H1 (cell line): Measurements from ENCODE around the gene NLGN4X. TPM values are rescaled to one million over a fixed set of nuclear protein-coding genes. Genes with fewer than 3 reads are reported as not detected.
"Not testable (repeated sequence)": the region's sequence is repeated elsewhere in the genome, so short reads cannot be mapped to it uniquely, and the experiment has no call there.

Experiments used
- CTCF ChIA-PET: fragments of 300-600 bp; sonication (Branson Sonifier 250); formaldehyde crosslinking; loops from one replicate; lab custom pipeline; 2021; ENCODE audit not compliant: partially characterized antibody; lab: Charles Lee
- POLR2A ChIA-PET: fragments of 300-600 bp; sonication (Branson Sonifier 250); formaldehyde crosslinking; loops from one replicate; lab custom pipeline; 2021; ENCODE audit warnings: inconsistent platforms; ENCODE audit not compliant: partially characterized antibody; lab: Charles Lee
- DNase-seq, 2 experiments: peaks; one replicate each; pipeline versions ENCODE4 v3.0.0 to v3.0.0-alpha.2; 2010 to 2022; ENCODE audit warnings: low spot score in 2 of 2, low read depth in 1 of 2, mixed read lengths in 1 of 2
- FAIRE-seq: peaks from 2 replicates; lab custom pipeline; 2011; peaks lifted over from hg19 to GRCh38; lab: Jason Lieb, UNC
- H2AFZ ChIP-seq: 2 replicates; pipeline ENCODE4 v1.8.1; 2012; ENCODE audit warnings: low read length, inconsistent platforms
- H2AK5ac ChIP-seq: 2 replicates; pipeline ENCODE4 v1.6.1; 2013; ENCODE audit warnings: low read depth, low read length
- H2BK120ac ChIP-seq: replicated peaks from 2 replicates; pipeline ENCODE3; 2013; ENCODE audit warnings: low read depth, low read length, inconsistent platforms
- H2BK12ac ChIP-seq: 2 replicates; pipeline ENCODE4 v1.6.1; 2013; ENCODE audit warnings: low read depth, low read length
- H2BK15ac ChIP-seq: 2 replicates; pipeline ENCODE4 v1.6.1; 2013; ENCODE audit warnings: low read length
- H2BK20ac ChIP-seq: 2 replicates; pipeline ENCODE4 v1.6.1; 2013; ENCODE audit warnings: low read length
- H2BK5ac ChIP-seq: 2 replicates; pipeline ENCODE4 v1.6.1; 2013; ENCODE audit warnings: low read depth, low read length
- H3K14ac ChIP-seq: 2 replicates; pipeline ENCODE4 v1.6.1; 2013; ENCODE audit warnings: inconsistent platforms; ENCODE audit not compliant: insufficient read length
- H3K18ac ChIP-seq: 2 replicates; pipeline ENCODE4 v1.6.1; 2013; ENCODE audit warnings: low read length; ENCODE audit errors: extremely low read depth
- H3K23ac ChIP-seq: 2 replicates; pipeline ENCODE4 v1.6.1; 2013; ENCODE audit warnings: inconsistent platforms; ENCODE audit not compliant: insufficient read length
- H3K23me2 ChIP-seq: 2 replicates; pipeline ENCODE4 v1.6.1; 2013; ENCODE audit warnings: low read depth, low read length
- H3K27ac ChIP-seq: 2 replicates; pipeline ENCODE4 v1.6.1; 2011; ENCODE audit warnings: low read depth, low read length, inconsistent platforms
- H3K27me3 ChIP-seq, 4 experiments: replicated peaks in 1 of 4; 1 replicate in 1 of 4; 2 replicates in 3 of 4; pipeline versions ENCODE4 v1.6.1 to v1.8.1; 2011 to 2013; ENCODE audit warnings: low read length in 3 of 4, mild to moderate bottlenecking in 3 of 4, inconsistent platforms in 2 of 4, mixed read lengths in 2 of 4, moderate library complexity in 1 of 4; ENCODE audit not compliant: control insufficient read depth in 3 of 4, insufficient read depth in 3 of 4; ENCODE audit errors: extremely low read depth in 1 of 4
- H3K36me3 ChIP-seq, 4 experiments: 2 replicates each; pipeline versions ENCODE4 v1.6.1 to v1.8.1; 2011 to 2013; ENCODE audit warnings: mild to moderate bottlenecking in 4 of 4, low read length in 3 of 4, moderate library complexity in 2 of 4, control low read depth in 1 of 4, inconsistent platforms in 1 of 4; ENCODE audit not compliant: insufficient read depth in 4 of 4, control insufficient read depth in 2 of 4
- H3K4ac ChIP-seq: replicated peaks from 2 replicates; pipeline ENCODE3; 2013; ENCODE audit warnings: low read length, low read depth, mixed read lengths, inconsistent platforms; ENCODE audit not compliant: insufficient read length
- H3K4me1 ChIP-seq, 4 experiments: replicated peaks in 1 of 4; 1 replicate in 1 of 4; 2 replicates in 3 of 4; pipeline versions ENCODE4 v1.6.1 to v1.8.1; 2011 to 2013; ENCODE audit warnings: low read length in 3 of 4, inconsistent platforms in 2 of 4, mixed read lengths in 1 of 4; ENCODE audit not compliant: insufficient read depth in 4 of 4, control insufficient read depth in 3 of 4
- H3K4me2 ChIP-seq, 2 experiments: 2 replicates each; pipeline versions ENCODE4 v1.6.1 to v1.8.1; 2011 to 2013; ENCODE audit warnings: low read depth in 2 of 2, low read length in 2 of 2, control low read depth in 1 of 2, inconsistent platforms in 1 of 2, mild to moderate bottlenecking in 1 of 2; ENCODE audit not compliant: insufficient read depth in 1 of 2
- H3K4me3 ChIP-seq, 4 experiments: fragments of 200-600, 300-600 bp in 1 of 4; sonication (generic), shearing (Covaris generic), sonication (Bioruptor Twin) in 1 of 4; 2 replicates each; pipeline versions ENCODE4 v1.5.1 to v1.8.1; 2011 to 2016; ENCODE audit warnings: low read length in 4 of 4, low read depth in 3 of 4, control low read depth in 2 of 4, inconsistent platforms in 2 of 4, mild to moderate bottlenecking in 2 of 4, mixed read lengths in 1 of 4, moderate library complexity in 1 of 4; ENCODE audit not compliant: insufficient read depth in 2 of 4; ENCODE audit errors: extremely low read depth in 1 of 4
- H3K56ac ChIP-seq: replicated peaks from 2 replicates; pipeline ENCODE3; 2013; ENCODE audit warnings: low read depth, mild to moderate bottlenecking, mixed read lengths, low read length, inconsistent platforms; ENCODE audit not compliant: insufficient read length
- H3K79me1 ChIP-seq: 2 replicates; pipeline ENCODE4 v1.6.1; 2013; ENCODE audit warnings: low read depth, low read length, control low read depth
- H3K79me2 ChIP-seq, 2 experiments: 2 replicates each; pipeline versions ENCODE4 v1.6.1 to v1.8.1; 2012 to 2013; ENCODE audit warnings: low read length in 2 of 2, mild to moderate bottlenecking in 2 of 2, inconsistent platforms in 1 of 2; ENCODE audit not compliant: insufficient read depth in 2 of 2, control insufficient read depth in 1 of 2
- H3K9ac ChIP-seq, 4 experiments: replicated peaks in 1 of 4; 1 replicate in 1 of 4; 2 replicates in 3 of 4; pipeline versions ENCODE4 v1.6.1 to v1.8.1; 2011 to 2013; ENCODE audit warnings: low read depth in 3 of 4, low read length in 3 of 4, control low read depth in 2 of 4, mild to moderate bottlenecking in 2 of 4, moderate library complexity in 2 of 4, inconsistent platforms in 1 of 4; ENCODE audit errors: extremely low read depth in 1 of 4
- H3K9me3 ChIP-seq, 2 experiments: 2 replicates each; pipeline versions ENCODE4 v1.6.1 to v1.8.1; 2012 to 2013; ENCODE audit warnings: mild to moderate bottlenecking in 2 of 2, moderate library complexity in 2 of 2, control low read depth in 1 of 2, inconsistent platforms in 1 of 2, low read depth in 1 of 2, low read length in 1 of 2, mixed read lengths in 1 of 2; ENCODE audit not compliant: insufficient read depth in 2 of 2
- H4K20me1 ChIP-seq, 2 experiments: replicated peaks in 1 of 2; 2 replicates each; pipeline versions ENCODE3 to v1.8.1; 2011 to 2013; ENCODE audit warnings: inconsistent platforms in 2 of 2, low read length in 2 of 2, mild to moderate bottlenecking in 1 of 2; ENCODE audit not compliant: insufficient read depth in 2 of 2, control insufficient read depth in 1 of 2
- H4K5ac ChIP-seq: 2 replicates; pipeline ENCODE4 v1.6.1; 2013; ENCODE audit warnings: low read length, low read depth, mixed read lengths, inconsistent platforms; ENCODE audit not compliant: insufficient read length
- H4K8ac ChIP-seq: 2 replicates; pipeline ENCODE4 v1.8.0; 2013; ENCODE audit warnings: mild to moderate bottlenecking, moderate library complexity, low read length, inconsistent platforms; ENCODE audit not compliant: insufficient read depth; ENCODE audit errors: extremely low read depth
- H4K91ac ChIP-seq: replicated peaks from 2 replicates; pipeline ENCODE3; 2013; ENCODE audit warnings: low read length, mixed read lengths, inconsistent platforms; ENCODE audit not compliant: insufficient read length
- WGBS, 2 experiments: shearing (Covaris generic) in 1 of 2; methylation state at CpG; one replicate each; pipeline versions ENCODE4 v1.1.6 to v1.1.7; 2013 to 2015; ENCODE audit warnings: low lambda C conversion rate in 2 of 2, mixed read lengths in 2 of 2, inconsistent platforms in 1 of 2, low coverage in 1 of 2, missing lambda C conversion rate in 1 of 2; ENCODE audit not compliant: insufficient replicate concordance in 2 of 2, insufficient coverage in 1 of 2, insufficient read length in 1 of 2; ENCODE audit errors: extremely low coverage in 1 of 2, missing lambda C conversion rate in 1 of 2; 5-methylcytosine and 5-hydroxymethylcytosine counted together
- polyA plus RNA-seq, 7 experiments: library from polyadenylated mRNA; depleted of rRNA in 3 of 7; stranded (reverse) in 5 of 7; unstranded in 2 of 7; fragments of >200 nt in 5 of 7; fragments of 200-250 nt in 2 of 7; gene quantifications; 1 replicate in 5 of 7; 2 replicates in 1 of 7; 4 replicates in 1 of 7; pipeline versions ENCODE4 v1.2.1 to v1.2.3, GENCODE V29; 2011 to 2013; ENCODE audit warnings: missing spikeins in 2 of 7, mixed read lengths in 2 of 7
- total RNA-seq: library from RNA; stranded (reverse); fragmentation: NEBNext Ultra II Directional; extraction: Animal tissue kit (Norgen Biotek cat#: 25700); gene quantifications from 2 replicates; pipeline ENCODE4 v1.2.1, GENCODE V29; 2021

Gene NLGN4X
- total and polyA plus RNA-seq, 2 of the 8 experiments (the other 6 are each of a cell fraction or from before 2014, with no cell fraction given): 104 to 124 TPM

DNA sequence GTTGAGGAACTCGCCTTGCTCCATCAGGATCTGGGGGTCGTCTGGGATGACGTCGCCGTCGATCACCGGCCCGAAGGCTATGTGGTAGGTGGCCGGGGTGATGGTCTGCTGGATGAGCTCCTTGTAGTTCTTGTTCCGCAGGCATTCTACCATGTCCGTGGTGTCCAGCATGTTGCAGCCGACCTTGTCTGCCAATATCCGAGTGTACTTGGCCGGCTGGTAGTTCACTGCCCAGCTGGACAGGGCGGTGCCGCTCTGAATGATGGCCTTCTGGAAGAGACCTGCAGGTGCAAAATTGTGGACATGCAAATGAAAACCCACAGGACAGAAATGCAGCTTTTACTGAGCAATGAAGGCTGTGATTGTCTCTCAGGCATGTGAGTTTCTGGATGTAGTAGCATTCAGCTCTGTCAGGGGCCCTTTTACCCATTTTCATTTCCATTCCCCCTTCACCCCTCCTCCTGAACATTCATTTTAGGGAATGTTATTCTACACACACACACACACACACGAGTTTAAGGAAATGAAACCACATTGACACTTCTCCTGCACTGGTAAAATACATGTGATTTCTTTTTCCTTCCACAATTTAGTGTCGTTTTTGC is 325.0 kb downstream of the NLGN4X start:
- H2BK20ac ChIP-seq, H4K5ac ChIP-seq, H3K14ac ChIP-seq, FAIRE-seq, H3K9ac ChIP-seq, H2BK5ac ChIP-seq, H4K8ac ChIP-seq, H3K4me2 ChIP-seq, H3K56ac ChIP-seq, H4K91ac ChIP-seq, H2BK12ac ChIP-seq, H3K9me3 ChIP-seq, H3K4me3 ChIP-seq, H2BK120ac ChIP-seq, H2BK15ac ChIP-seq, H2AK5ac ChIP-seq, H3K27ac ChIP-seq, H3K23me2 ChIP-seq, POLR2A ChIA-PET, H3K79me1 ChIP-seq, H3K18ac ChIP-seq, H3K23ac ChIP-seq, H3K79me2 ChIP-seq, H3K4me1 ChIP-seq, H3K4ac ChIP-seq, H4K20me1 ChIP-seq, DNase-seq, H3K27me3 ChIP-seq, H2AFZ ChIP-seq: not testable (repeated sequence)
- CTCF ChIA-PET: interaction anchor here (1.2 kb wide), 1 partner anchor 12 kb away, joined by 6 read pairs; no protein-coding TSS in a partner anchor
- H3K36me3 ChIP-seq: peaks cover 0 to 22% (median 9%) of the 10 kb centered on the region in 4 experiments; a peak in 5 of 8 replicates
- WGBS, 2 experiments: 87% methylated on average over 6 of the region's 18 CpGs; no CpG with 5 or more reads in 1 of the 2 experiments
